ENCODE results near the gene HDAC7. TPM values are rescaled to one million over a fixed set of nuclear protein-coding genes. Genes with fewer than 3 reads are reported as not detected.

HDAC7 gene
- total RNA-seq, 2 experiments from 2014 or later: 180 to 207 TPM

DNA sequence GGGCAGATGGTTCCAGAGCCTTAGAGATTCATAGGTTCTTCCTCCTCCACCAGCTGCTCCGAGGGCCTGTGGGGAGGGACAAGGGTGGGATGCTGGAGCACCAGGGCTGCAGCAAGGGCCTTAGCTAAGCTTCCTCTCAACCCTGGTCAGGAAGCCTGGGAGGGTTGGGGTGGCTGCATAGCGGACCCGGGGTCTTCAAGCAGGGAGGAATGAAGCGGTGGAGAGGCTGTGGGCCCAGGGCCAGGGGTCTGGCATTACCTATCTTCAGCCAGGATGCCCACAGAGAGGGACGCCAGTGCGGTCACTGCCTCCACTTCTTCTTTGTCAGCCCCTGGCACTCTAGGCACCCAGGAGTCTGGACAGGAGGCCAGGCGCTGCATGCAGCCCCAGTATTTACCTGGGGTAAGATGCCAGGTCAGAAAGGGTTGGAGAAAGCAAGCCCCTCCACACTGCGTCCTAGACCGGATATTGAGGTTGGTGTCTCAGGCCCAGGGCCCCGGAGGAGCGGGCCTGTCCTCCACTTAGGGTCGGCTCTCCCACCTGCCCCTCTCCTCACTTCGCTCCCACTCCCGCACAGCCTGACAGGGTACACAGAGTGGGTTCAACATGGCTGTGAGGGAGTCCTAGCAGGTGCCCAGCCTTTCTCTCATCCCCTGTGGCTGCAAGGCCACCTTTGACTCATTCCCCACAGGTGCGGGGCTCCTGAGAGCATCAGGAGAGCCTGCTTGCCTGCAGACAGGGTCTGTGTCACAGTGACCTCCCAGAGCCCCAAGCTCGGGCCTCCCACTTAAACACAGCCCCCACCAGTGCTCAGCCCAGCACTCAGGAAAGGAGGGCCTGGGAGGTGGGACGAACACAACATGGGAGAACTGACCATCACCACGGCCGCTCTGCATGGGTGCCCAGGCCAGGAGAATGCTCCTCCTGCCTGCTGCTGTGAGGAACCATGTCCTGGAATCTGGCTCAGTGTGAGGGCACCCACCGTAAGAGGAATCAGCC lies 35.6 kb downstream of the HDAC7 start:
- ChIA-PET POLR2A (no interaction called here), CTCF (interaction anchor here (1.0 kb wide), 1 partner anchor 53 kb away, joined by 4 read pairs; no protein-coding TSS in a partner anchor)
- no peak for ATAC-seq
- Mint-ChIP-seq H3K4me3 (no peak overlapping the region), H3K27me3 (ENCODE audit: low read depth) (no peaks in the 10 kb centered on the region), H3K36me3 (ENCODE audit: low read depth) (peaks cover 61% of the 10 kb centered on the region), H3K27ac (peak overlapping the region; percentile 49), H3K4me1 (ENCODE audit: low read depth) (peaks cover 11% of the 10 kb centered on the region), H3K9me3 (ENCODE audit: insufficient read depth) (no peaks in the 10 kb centered on the region)
- DNase-seq: no peak

DNA sequence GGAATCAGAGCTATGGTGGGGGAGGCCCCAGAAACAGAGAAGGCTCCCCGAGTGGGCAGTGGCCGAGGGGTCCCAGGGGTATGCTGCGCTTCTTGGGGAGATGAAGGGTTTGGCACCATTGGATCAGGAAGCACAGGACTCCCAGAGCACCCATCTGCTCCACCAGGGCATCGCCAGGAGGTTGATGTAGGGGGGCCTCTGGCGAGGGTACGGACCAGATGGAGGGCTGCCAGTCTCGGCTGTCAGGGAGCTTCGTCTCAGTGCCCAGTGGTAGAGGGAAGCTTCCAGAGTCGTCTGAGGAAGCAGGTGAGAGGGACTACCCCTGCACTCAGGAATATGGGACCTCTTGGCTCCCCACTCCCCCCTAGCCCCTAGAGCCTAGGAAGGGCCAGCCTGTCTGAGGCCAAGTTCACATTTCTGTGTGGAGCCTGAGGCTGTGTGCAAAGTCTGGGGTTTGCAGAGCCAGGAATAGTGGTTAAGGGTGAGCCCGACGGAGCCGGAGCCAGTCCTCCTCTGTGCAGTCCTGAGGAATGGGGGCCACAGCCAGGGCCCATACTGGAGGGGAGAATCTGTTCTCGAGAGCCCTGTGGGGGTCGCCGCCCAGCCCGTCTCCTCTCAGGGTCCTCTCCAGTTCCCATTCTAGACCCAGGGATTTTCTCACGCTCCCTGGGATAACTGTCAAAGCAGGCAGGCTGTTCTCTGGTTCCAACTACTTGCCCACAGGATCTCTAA lies 36.5 kb downstream of the HDAC7 start:
- DNase-seq: no peak
- ChIA-PET POLR2A (interaction anchor here (0.5 kb wide), 1 partner anchor 371 kb away, joined by 3 read pairs; no protein-coding TSS in a partner anchor), CTCF (interaction anchor here (1.9 to 9.4 kb wide), 3 partner anchors 18 to 52 kb away, joined by 7 to 144 read pairs (median 24); no protein-coding TSS in a partner anchor)
- no peak overlapping the region for H3K4me3 Mint-ChIP-seq
- no peak for ATAC-seq
- H3K27me3 Mint-ChIP-seq (ENCODE audit: low read depth): no peaks in the 10 kb centered on the region
- no peaks in the 10 kb centered on the region for H3K9me3 Mint-ChIP-seq (ENCODE audit: insufficient read depth)
- peak overlapping the region; percentile 77 for H3K27ac Mint-ChIP-seq
- H3K36me3 Mint-ChIP-seq (ENCODE audit: low read depth): peaks cover 51% of the 10 kb centered on the region
- peaks cover 15% of the 10 kb centered on the region for H3K4me1 Mint-ChIP-seq (ENCODE audit: low read depth)

- H3K27ac Mint-ChIP-seq: peak overlapping the region; percentile 77
Measured at GRCh38 chr12:47782372-47782770, 37.3 kb downstream of the HDAC7 start.

GRCh38 chr12:47781479-47782371 lies 38.0 kb downstream of the HDAC7 start:
- Mint-ChIP-seq H3K27ac (peak overlapping the region; percentile 13), H3K9me3 (ENCODE audit: insufficient read depth) (no peaks in the 10 kb centered on the region), H3K4me1 (ENCODE audit: low read depth) (peaks cover 27% of the 10 kb centered on the region), H3K27me3 (ENCODE audit: low read depth) (no peaks in the 10 kb centered on the region), H3K36me3 (ENCODE audit: low read depth) (peaks cover 37% of the 10 kb centered on the region), H3K4me3 (no peak overlapping the region)
- DNase-seq (no peak), ATAC-seq (no peak)
- CTCF ChIA-PET: interaction anchor here (0.8 to 18.4 kb wide), 11 partner anchors 11 to 65 kb away, joined by 3 to 646 read pairs (median 7); no protein-coding TSS in a partner anchor
- POLR2A ChIA-PET: interaction anchor here (0.6 to 1.3 kb wide), 4 partner anchors 9 to 52 kb away, joined by 3 to 4 read pairs (median 4); no protein-coding TSS in a partner anchor

More at GRCh38 chr12:47782372-47782770, 37.3 kb downstream of the HDAC7 start:
- ATAC-seq (no peak), DNase-seq (no peak)
- H3K4me1 Mint-ChIP-seq (ENCODE audit: low read depth): peaks cover 22% of the 10 kb centered on the region
- POLR2A ChIA-PET: interaction anchor here (0.7 kb wide), 1 partner anchor 41 kb away, joined by 3 read pairs; no protein-coding TSS in a partner anchor
- no peaks in the 10 kb centered on the region for H3K9me3 Mint-ChIP-seq (ENCODE audit: insufficient read depth)
- peaks cover 43% of the 10 kb centered on the region for H3K36me3 Mint-ChIP-seq (ENCODE audit: low read depth)
- CTCF ChIA-PET: interaction anchor here (0.8 to 18.4 kb wide), 9 partner anchors 11 to 66 kb away, joined by 3 to 646 read pairs (median 7); no protein-coding TSS in a partner anchor
- H3K27me3 Mint-ChIP-seq (ENCODE audit: low read depth): no peaks in the 10 kb centered on the region
- no peak overlapping the region for H3K4me3 Mint-ChIP-seq

GRCh38 chr12:47779943-47780504 lies 39.7 kb downstream of the HDAC7 start:
- Mint-ChIP-seq H3K4me1 (ENCODE audit: low read depth) (peaks cover 39% of the 10 kb centered on the region), H3K27ac (peak overlapping the region; percentile 30), H3K4me3 (no peak overlapping the region), H3K27me3 (ENCODE audit: low read depth) (no peaks in the 10 kb centered on the region), H3K9me3 (ENCODE audit: insufficient read depth) (no peaks in the 10 kb centered on the region), H3K36me3 (ENCODE audit: low read depth) (peaks cover 21% of the 10 kb centered on the region)
- DNase-seq: no peak
- no peak for ATAC-seq
- CTCF ChIA-PET: interaction anchor here (0.9 to 18.4 kb wide), 12 partner anchors 9 to 125 kb away, joined by 3 to 646 read pairs (median 16); partner anchors contain the start of gene VDR
- POLR2A ChIA-PET: interaction anchor here (0.6 to 1.2 kb wide), 2 partner anchors 25 to 30 kb away, joined by 3 to 5 read pairs; no protein-coding TSS in a partner anchor

DNA sequence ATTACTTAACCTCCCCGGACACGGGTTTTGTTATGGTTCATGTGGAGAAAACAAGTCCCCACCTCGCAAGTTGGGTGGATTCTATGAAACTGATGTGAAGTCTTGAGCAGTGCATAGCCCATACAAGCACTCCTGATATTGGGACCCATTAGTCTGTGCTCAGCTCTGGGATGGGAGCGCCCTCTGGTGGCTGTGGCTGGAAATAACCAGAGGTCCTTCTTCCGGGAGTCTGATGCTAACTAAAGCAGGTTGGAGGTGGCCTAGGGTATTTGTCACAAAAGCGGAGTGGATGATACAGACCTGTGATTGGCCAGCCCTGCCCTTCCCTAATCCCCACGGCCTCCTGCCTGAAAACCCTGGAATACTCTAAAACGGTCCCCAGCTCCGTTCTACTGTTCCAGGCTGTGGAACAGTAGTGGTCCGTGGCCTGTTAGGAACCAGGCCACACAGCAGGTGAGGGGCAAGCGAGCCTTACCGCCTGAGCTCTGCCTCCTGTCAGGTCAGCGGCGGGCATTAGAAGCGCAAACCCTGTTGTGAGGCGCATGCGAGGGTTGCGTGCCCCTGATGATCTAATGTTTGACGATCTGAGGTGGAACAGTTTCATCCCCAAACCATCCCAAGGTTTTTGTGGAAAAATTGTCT lies 40.3 kb downstream of the HDAC7 start:
- CTCF ChIA-PET: interaction anchor here (0.7 to 18.4 kb wide), 15 partner anchors 9 to 126 kb away, joined by 3 to 646 read pairs (median 4); partner anchors contain the start of gene VDR
- Mint-ChIP-seq H3K27me3 (ENCODE audit: low read depth) (no peaks in the 10 kb centered on the region), H3K9me3 (ENCODE audit: insufficient read depth) (no peaks in the 10 kb centered on the region), H3K4me3 (no peak overlapping the region), H3K4me1 (ENCODE audit: low read depth) (peaks cover 44% of the 10 kb centered on the region), H3K36me3 (ENCODE audit: low read depth) (peaks cover 15% of the 10 kb centered on the region), H3K27ac (peak overlapping the region; percentile 47)
- DNase-seq: peak; percentile 94
- ATAC-seq: peak; percentile 91
- POLR2A ChIA-PET: interaction anchor here (0.6 to 1.4 kb wide), 3 partner anchors 24 to 34 kb away, joined by 3 to 5 read pairs (median 5); no protein-coding TSS in a partner anchor

DNA sequence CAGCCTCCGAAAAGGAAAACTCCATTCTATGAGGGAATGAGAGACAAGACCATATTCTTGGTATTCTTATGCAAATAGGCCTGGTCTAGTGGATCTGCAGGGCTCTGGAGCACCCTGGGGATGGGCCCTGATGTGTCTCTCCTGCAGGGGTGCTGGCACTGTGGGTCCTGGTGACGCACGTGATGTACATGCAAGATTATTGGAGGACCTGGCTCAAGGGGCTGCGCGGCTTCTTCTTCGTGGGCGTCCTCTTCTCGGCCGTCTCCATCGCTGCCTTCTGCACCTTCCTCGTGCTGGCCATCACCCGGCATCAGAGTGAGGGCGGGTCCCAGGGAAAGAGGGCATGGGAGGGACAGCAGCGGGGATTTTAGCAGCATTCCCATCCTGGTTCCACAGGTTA lies 40.8 kb downstream of the HDAC7 start:
- Mint-ChIP-seq H3K4me1 (ENCODE audit: low read depth) (peaks cover 50% of the 10 kb centered on the region), H3K27me3 (ENCODE audit: low read depth) (no peaks in the 10 kb centered on the region), H3K36me3 (ENCODE audit: low read depth) (peaks cover 13% of the 10 kb centered on the region), H3K27ac (no peak overlapping the region), H3K4me3 (no peak overlapping the region), H3K9me3 (ENCODE audit: insufficient read depth) (no peaks in the 10 kb centered on the region)
- DNase-seq: no peak
- CTCF ChIA-PET: interaction anchor here (0.7 to 18.4 kb wide), 16 partner anchors 10 to 65 kb away, joined by 3 to 646 read pairs (median 4); partner anchors contain the start of genes ENDOU and RAPGEF3
- POLR2A ChIA-PET: interaction anchor here (1.4 kb wide), 1 partner anchor 35 kb away, joined by 5 read pairs; no protein-coding TSS in a partner anchor
- no peak for ATAC-seq

- Mint-ChIP-seq H3K4me3 (no peak overlapping the region), H3K27me3 (ENCODE audit: low read depth) (no peaks in the 10 kb centered on the region), H3K27ac (peak overlapping the region; percentile 58), H3K36me3 (ENCODE audit: low read depth) (peaks cover 8% of the 10 kb centered on the region), H3K9me3 (ENCODE audit: insufficient read depth) (no peaks in the 10 kb centered on the region), H3K4me1 (ENCODE audit: low read depth) (peaks cover 53% of the 10 kb centered on the region)
- POLR2A ChIA-PET: interaction anchor here (1.4 kb wide), 1 partner anchor 36 kb away, joined by 5 read pairs; no protein-coding TSS in a partner anchor
- DNase-seq (no peak), ATAC-seq (no peak)
- CTCF ChIA-PET: interaction anchor here (0.7 to 18.4 kb wide), 18 partner anchors 10 to 106 kb away, joined by 3 to 646 read pairs (median 4); partner anchors contain the start of genes ENDOU and RAPGEF3
Measured at GRCh38 chr12:47777741-47778558, 41.8 kb downstream of the HDAC7 start.

- H3K27me3 Mint-ChIP-seq (ENCODE audit: low read depth): peaks cover 1% of the 10 kb centered on the region
- H3K27ac Mint-ChIP-seq: no peak overlapping the region
- H3K4me1 Mint-ChIP-seq (ENCODE audit: low read depth): peaks cover 52% of the 10 kb centered on the region
- no peaks in the 10 kb centered on the region for H3K9me3 Mint-ChIP-seq (ENCODE audit: insufficient read depth)
- H3K36me3 Mint-ChIP-seq (ENCODE audit: low read depth): peaks cover 3% of the 10 kb centered on the region
- DNase-seq (no peak), ATAC-seq (no peak)
- ChIA-PET POLR2A (interaction anchor here (1.2 kb wide), 1 partner anchor 56 kb away, joined by 3 read pairs; no protein-coding TSS in a partner anchor), CTCF (interaction anchor here (0.7 to 18.4 kb wide), 13 partner anchors 9 to 106 kb away, joined by 3 to 646 read pairs (median 4); partner anchors contain the start of gene ENDOU)
- no peak overlapping the region for H3K4me3 Mint-ChIP-seq
Measured at GRCh38 chr12:47777151-47777550, 42.6 kb downstream of the HDAC7 start.

Data from activated CD8-positive, alpha-beta T cell treated with anti-CD3 and anti-CD28 coated beads, Interleukin-2, amount 10 ng/mL, durations not matched to agents 7 days and 5 days (primary cell).